HG02970 (cell line): ENCODE measurements around the gene LMO7.
"Not testable (repeated sequence)": the region's sequence is repeated elsewhere in the genome, so short reads cannot be mapped to it uniquely, and the experiment has no call there.

ENCODE experiments used
- ATAC-seq: cut with Tn5 transposase; IDR thresholded peaks from one replicate; pipeline ENCODE4 v1.9.1; 2021; ENCODE audit warnings: mild to moderate bottlenecking, moderate library complexity, moderate number of reproducible peaks; ENCODE audit not compliant: unreplicated experiment, low FRiP score

Gene LMO7

DNA sequence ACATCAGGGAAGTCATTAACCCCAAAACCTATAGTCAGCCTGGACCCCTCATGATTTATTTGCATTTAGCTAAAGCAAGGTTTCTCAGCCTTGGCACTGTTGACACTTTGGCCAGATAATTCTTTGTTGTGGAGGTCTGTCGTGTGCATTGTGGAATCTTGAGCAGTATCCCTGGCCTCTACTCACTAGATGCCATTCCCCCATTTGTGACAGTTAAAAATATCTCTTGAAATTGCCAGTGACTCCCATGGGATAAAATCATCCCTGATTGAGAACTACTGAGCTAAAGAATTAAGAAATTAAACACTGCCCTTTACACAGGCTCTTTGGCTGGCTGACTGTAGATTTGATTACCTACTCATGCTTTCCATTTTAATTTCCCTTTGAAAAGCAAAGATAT is 102.7 kb downstream of the LMO7 start:
- no peak for ATAC-seq

GRCh38 chr13:75739244-75739868 is 103.2 kb downstream of the LMO7 start:
- ATAC-seq = no peak

- no peak for ATAC-seq
Observed at GRCh38 chr13:75740031-75740430, 103.9 kb downstream of the LMO7 start.

DNA sequence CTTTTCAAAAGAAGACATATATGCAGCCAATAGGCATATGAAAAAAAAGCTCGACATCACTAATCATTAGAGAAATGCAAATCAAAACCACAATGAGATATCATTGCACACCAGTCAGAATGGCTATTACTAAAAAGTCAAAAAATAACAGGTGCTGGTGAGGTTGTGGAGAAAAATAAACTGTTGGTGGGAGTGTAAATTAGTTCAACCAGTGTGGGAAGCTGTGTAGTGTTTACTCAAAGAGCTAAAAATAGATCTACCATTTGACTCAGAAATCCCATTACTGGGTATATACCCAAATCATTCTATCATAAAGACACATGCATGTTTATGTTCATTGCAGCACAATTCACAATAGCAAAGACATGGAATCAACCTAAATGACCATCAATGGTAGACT is 106.9 kb downstream of the LMO7 start:
- ATAC-seq = not testable (repeated sequence)

- no peak for ATAC-seq
Observed at GRCh38 chr13:75744127-75744526, 108.0 kb downstream of the LMO7 start.

- no peak for ATAC-seq
Observed at GRCh38 chr13:75745387-75745786, 109.3 kb downstream of the LMO7 start.

GRCh38 chr13:75748874-75749273 is 112.7 kb downstream of the LMO7 start:
- no peak for ATAC-seq

DNA sequence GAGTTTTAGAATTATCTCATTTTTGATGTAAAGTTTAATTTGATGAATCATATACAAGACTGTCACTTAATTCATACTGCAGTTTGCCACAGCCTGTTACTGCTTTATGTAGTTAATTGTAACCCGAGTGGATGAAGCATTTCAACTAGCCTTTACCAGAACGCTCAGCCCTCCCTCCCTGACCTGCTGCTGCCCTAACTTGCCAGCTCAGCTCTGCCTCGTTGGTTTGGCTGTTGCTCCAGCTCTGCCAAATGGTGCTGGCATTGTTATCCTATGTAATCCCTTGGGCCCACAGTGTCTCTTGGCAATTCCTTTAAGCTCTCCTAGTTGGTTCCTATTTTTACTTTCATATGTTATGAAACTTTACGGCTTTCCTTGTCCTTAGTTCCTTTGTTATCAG is 113.3 kb downstream of the LMO7 start:
- no peak for ATAC-seq

- ATAC-seq = no peak
Observed at GRCh38 chr13:75751350-75751749, 115.2 kb downstream of the LMO7 start.

- ATAC-seq = no peak
Observed at GRCh38 chr13:75752826-75753225, 116.7 kb downstream of the LMO7 start.

- ATAC-seq = no peak
Observed at GRCh38 chr13:75754936-75755335, 118.8 kb downstream of the LMO7 start.

DNA sequence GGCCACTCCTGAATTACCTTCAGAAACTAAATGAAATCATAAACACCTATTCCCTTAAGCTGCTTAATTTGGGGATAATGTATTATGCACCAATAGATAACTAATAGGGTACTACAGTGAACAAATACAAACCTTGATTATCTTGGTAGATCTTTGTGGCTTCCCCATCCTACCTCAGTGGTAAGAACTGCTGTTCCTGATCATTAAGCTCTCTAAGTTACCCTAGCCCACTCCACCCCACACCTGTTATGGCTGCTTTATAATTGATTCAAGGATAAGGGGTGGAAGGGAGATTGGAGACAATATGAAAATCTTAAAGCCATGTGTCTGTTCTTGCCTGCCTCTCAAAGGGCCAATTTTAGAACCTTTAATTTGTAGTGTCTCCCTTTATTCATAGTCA is 121.2 kb downstream of the LMO7 start:
- no peak for ATAC-seq

DNA sequence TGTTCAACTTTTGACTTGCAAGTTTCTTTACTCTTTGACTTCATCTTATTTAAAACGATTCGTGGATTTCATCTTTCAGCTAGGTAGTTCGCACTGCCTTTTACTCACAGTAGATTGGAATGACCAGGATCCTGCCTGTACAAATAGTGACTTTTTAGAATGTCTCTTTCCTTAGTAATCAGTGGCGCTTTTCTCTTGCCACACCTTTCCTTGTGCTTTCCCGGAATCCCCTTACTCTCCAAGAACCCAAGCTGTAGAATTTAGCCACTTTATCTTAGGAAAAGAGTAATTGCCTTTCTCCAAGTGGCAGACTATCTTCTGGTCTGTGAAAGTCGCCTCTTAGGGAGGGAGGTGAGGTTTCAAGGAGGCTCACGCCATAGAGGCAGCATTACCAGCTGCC is 123.4 kb downstream of the LMO7 start:
- no peak for ATAC-seq

DNA sequence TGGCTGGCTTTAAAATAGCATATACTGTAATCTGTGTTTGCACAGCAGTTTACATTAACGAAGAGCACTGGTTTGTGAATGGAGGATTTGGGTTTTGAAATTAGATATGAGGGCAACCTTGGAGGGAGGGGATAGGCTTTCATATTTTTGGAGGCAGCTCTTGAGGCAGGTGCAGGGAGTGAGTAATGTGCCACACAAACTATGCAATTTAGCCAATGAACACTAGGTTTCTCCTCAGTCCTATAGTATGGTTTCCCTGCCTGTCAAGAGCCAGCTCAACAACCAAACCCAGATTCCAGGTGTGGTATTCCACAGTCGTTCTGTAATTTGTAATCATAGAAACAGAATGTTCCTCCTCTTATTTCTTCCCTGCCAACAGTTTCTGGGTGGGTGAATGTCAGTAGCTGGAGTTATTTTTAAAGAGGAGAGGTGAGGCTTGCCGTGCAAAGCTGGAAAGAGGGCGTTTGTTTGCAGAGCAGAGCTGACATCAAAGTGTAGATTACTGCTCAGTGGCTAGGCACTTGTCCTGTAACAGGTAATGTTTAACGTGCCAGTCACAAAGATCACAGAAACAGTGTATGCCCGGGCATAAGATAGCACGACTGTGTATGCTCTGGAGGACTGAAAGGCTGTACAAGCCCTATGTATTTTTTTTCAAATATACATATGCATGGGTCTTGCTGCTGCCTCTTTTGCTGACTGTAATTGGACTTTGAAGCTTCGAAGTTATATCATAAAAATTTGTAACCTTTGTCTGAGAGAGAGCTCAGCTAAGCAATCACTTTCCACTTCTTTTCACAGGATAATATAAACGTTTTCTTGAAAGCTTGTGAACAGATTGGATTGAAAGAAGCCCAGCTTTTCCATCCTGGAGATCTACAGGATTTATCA is 124.2 kb downstream of the LMO7 start:
- ATAC-seq = peak; percentile 43

DNA sequence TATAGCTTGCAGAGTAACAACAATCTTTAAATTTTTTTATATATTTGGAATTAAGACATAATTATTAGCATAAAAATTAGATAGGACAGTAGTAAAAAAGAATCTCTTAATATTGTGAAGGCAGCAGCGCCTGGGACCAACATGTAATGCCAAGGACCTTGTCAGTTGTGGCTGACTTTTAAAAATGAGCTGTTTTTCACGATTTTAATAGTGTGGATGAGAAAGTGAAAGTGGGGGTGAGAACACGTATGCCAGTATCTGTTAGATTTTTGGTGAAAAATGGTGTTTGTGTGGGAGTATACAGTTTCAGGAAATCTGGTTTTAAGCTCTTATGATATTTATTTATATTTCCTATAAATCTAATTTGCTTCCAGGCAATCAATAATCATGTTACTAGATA is 125.2 kb downstream of the LMO7 start:
- ATAC-seq = no peak

GRCh38 chr13:75762076-75762937 is 126.2 kb downstream of the LMO7 start:
- ATAC-seq = peak; percentile 85

DNA sequence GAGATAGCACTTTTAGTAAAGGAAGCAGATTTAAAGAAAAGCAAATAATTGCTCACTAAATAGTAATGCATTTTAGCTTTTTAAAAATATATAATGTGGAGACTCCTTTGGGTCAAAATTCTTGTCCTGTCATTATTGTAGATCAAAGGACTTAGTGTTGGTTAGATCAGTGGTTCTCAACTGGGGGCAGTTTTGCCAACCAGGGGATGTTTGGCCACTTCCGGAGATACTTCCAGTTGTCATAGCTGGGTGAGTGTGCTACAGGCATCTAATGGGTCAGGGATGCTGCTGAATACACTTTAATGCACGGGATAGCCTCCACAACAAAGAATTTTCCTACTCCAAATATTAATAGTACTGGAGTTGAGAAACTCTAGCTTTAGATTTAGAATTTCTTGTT is 126.8 kb downstream of the LMO7 start:
- ATAC-seq = no peak

DNA sequence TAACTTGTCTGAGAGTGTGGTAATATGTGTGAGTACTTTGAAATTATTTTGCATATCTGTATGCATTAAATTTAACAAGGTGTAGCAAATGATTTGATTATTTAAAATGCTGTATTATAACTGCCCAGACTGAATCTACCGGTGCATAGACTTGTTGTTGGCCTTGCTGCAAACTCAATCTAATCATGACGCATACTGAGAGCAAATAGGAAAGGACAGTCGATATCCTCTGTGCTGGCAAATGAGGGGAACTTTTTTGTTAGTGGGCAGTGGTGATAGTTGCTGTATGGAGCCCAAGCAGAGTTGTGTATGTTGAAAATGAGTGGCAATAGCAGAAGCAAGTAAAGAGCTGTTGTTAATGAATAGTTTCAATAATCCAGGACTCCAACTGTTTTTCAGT is 127.4 kb downstream of the LMO7 start:
- ATAC-seq = no peak

DNA sequence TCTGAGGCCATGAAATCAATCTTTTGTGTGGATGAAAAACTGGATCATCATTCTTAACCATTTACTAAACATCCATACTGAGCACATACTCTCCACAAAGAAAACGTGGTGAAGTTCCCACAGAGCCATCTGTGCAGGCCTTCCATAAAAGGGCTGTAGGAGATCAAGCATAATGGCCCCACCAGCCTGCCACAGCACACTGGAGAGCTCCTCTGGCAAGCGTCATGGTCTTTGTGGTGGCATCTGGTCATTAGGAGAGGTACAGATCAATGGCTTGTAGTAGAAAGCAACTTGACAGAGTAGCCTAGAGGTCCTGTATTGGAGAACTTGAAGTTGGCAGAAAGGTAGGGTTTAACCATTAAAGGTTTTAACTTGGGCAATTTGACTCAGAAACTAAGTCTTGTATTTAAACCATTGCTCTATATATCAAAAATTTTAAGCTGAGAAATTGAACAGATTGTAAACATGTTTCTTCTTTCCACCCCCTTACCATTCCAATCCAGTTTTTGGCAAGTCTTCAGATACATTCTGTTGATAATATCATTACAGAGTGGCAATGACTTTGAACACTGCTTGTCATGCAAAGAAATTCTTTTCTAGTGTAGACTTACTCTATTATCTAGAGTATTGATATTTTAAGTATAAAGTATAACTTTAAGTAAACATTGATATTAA is 128.3 kb downstream of the LMO7 start:
- no peak for ATAC-seq

DNA sequence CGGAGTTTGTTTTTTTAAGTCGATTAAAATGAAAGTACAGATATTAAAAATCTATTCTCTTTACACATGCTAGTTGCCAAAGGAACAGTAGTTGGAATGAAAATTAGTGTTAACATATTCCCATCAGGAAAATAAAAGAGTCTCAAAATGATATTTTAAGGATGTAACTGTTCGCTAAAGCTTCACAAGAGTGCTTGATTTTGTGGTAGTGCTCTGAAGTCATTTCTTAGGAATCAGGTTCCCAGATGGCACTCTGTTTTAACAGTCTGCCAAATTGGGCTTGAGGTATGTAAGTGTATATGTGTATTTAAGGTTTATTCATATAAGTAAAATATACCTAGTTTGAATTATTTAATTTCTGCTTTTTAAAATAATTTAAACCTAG is 128.8 kb downstream of the LMO7 start:
- ATAC-seq = no peak

GRCh38 chr13:75766636-75767035 is 130.5 kb downstream of the LMO7 start:
- ATAC-seq = no peak
